SK-N-SH treated with all-trans-retinoic acid at 6 μM for 48 hours (cell line): ENCODE measurements around the gene GAK.

Source experiments
- ATAC-seq: fragments of 200-7000 bp; cut with Tn5 transposase; 3 replicates; pipeline ENCODE4 v1.9.1; 2020; ENCODE audit warnings: mild to moderate bottlenecking, moderate library complexity
- ARNTL ChIP-seq: fragments of 450-650 bp; formaldehyde crosslinking; IDR thresholded peaks from 2 replicates; pipeline ENCODE4 v1.5.0; 2020; ENCODE audit warnings: low read depth, mild to moderate bottlenecking, moderate library complexity, borderline replicate concordance
- BACH2 ChIP-seq: fragments of 250-450 bp; sonication (Bioruptor Pico); IDR thresholded peaks from 2 replicates; pipeline ENCODE4 v1.9.0; 2021; ENCODE audit warnings: mild to moderate bottlenecking, borderline replicate concordance
- CREB5 ChIP-seq: fragments of 250-450 bp; sonication (Bioruptor Pico); IDR thresholded peaks from 2 replicates; pipeline ENCODE4 v1.5.1; 2020; ENCODE audit warnings: low read depth, mild to moderate bottlenecking, moderate library complexity
- CSDC2 ChIP-seq: fragments of 250-450 bp; sonication (Bioruptor Pico); IDR thresholded peaks from 2 replicates; pipeline ENCODE4 v1.5.0; 2020; ENCODE audit warnings: mild to moderate bottlenecking, moderate library complexity
- CSRNP3 ChIP-seq: fragments of 250-450 bp; sonication (Bioruptor Pico); IDR thresholded peaks from 2 replicates; pipeline ENCODE4 v1.5.1; 2021; ENCODE audit warnings: mild to moderate bottlenecking, moderate library complexity
- ESRRG ChIP-seq: fragments of 250-450 bp; sonication (Bioruptor Pico); IDR thresholded peaks from 2 replicates; pipeline ENCODE4 v1.6.1; 2021; ENCODE audit warnings: mild to moderate bottlenecking
- GLIS3 ChIP-seq: fragments of 250-450 bp; sonication (Bioruptor Pico); IDR thresholded peaks from 2 replicates; pipeline ENCODE4 v1.5.0; 2020; ENCODE audit warnings: mild to moderate bottlenecking, moderate library complexity
- ISL1 ChIP-seq: fragments of 250-450 bp; sonication (Bioruptor Pico); IDR thresholded peaks from 2 replicates; pipeline ENCODE4 v2.1.2; 2022; ENCODE audit warnings: mild to moderate bottlenecking, moderate library complexity
- OSR1 ChIP-seq: fragments of 250-450 bp; sonication (Bioruptor Pico); IDR thresholded peaks from 2 replicates; pipeline ENCODE4 v1.8.0; 2022; ENCODE audit warnings: moderate library complexity, mild to moderate bottlenecking, inconsistent platforms
- POU6F1 ChIP-seq: fragments of 250-450 bp; sonication (Bioruptor Pico); IDR thresholded peaks from 2 replicates; pipeline ENCODE4 v1.8.0; 2021; ENCODE audit warnings: low read depth, mild to moderate bottlenecking, moderate library complexity, borderline replicate concordance
- PPARA ChIP-seq: fragments of 250-450 bp; sonication (Bioruptor Pico); IDR thresholded peaks from 2 replicates; pipeline ENCODE4 v1.5.0; 2020; ENCODE audit warnings: mild to moderate bottlenecking, borderline replicate concordance
- RARB ChIP-seq: fragments of 250-450 bp; sonication (Bioruptor Pico); IDR thresholded peaks from 2 replicates; pipeline ENCODE4 v1.8.0; 2021; ENCODE audit warnings: mild to moderate bottlenecking, moderate library complexity
- SNAI2 ChIP-seq: fragments of 250-450 bp; sonication (Bioruptor Pico); IDR thresholded peaks from 2 replicates; pipeline ENCODE4 v1.5.0; 2020; ENCODE audit warnings: mild to moderate bottlenecking, moderate library complexity
- TCF4 ChIP-seq: fragments of 250-450 bp; sonication (Bioruptor Pico); IDR thresholded peaks from 2 replicates; pipeline ENCODE4 v1.8.0; 2021; ENCODE audit warnings: mild to moderate bottlenecking, moderate library complexity, borderline replicate concordance
- TSHZ2 ChIP-seq: fragments of 250-450 bp; sonication (Bioruptor Pico); IDR thresholded peaks from 2 replicates; pipeline ENCODE4 v1.5.0; 2020; ENCODE audit warnings: mild to moderate bottlenecking, moderate library complexity
- ZC3H10 ChIP-seq: fragments of 250-450 bp; sonication (Bioruptor Pico); IDR thresholded peaks from 2 replicates; pipeline ENCODE4 v1.5.1; 2021; ENCODE audit warnings: mild to moderate bottlenecking, moderate library complexity
- ZFP30 ChIP-seq: fragments of 450-650 bp; formaldehyde crosslinking; IDR thresholded peaks from 2 replicates; pipeline ENCODE4 v1.5.0; 2022; ENCODE audit warnings: mild to moderate bottlenecking, moderate library complexity
- ZNF70 ChIP-seq: fragments of 450-650 bp; formaldehyde crosslinking; IDR thresholded peaks from 2 replicates; pipeline ENCODE4 v1.5.0; 2020; ENCODE audit warnings: mild to moderate bottlenecking, moderate library complexity
- ZNF8 ChIP-seq: fragments of 450-650 bp; formaldehyde crosslinking; IDR thresholded peaks from 2 replicates; pipeline ENCODE4 v1.5.0; 2020; ENCODE audit warnings: mild to moderate bottlenecking, moderate library complexity
- TF ChIP-seq, protein P1 (sequence below): fragments of 250-450 bp; sonication (Bioruptor Pico); IDR thresholded peaks from 2 replicates; pipeline ENCODE4 v1.8.0; 2020; ENCODE audit warnings: mild to moderate bottlenecking, moderate library complexity, borderline replicate concordance

GAK gene

GRCh38 chr4:877502-877901, 54.6 kb downstream of the GAK start:
- ATAC-seq: no peak

GRCh38 chr4:876780-877179, 55.3 kb downstream of the GAK start:
- TF ChIP-seq ZNF70 (no peak), CSDC2 (CRISPR knock-in tag) (no peak), OSR1 (CRISPR knock-in tag) (no peak), SNAI2 (CRISPR knock-in tag) (no peak), PPARA (CRISPR knock-in tag) (no peak), CSRNP3 (CRISPR knock-in tag) (no peak), ZNF8 (CRISPR knock-in tag) (no peak), ARNTL (CRISPR knock-in tag) (no peak), RARB (CRISPR knock-in tag) (no peak), GLIS3 (CRISPR knock-in tag) (no peak), CREB5 (CRISPR knock-in tag) (no peak), ESRRG (CRISPR knock-in tag) (no peak)
- TF ChIP-seq, protein P1, sequence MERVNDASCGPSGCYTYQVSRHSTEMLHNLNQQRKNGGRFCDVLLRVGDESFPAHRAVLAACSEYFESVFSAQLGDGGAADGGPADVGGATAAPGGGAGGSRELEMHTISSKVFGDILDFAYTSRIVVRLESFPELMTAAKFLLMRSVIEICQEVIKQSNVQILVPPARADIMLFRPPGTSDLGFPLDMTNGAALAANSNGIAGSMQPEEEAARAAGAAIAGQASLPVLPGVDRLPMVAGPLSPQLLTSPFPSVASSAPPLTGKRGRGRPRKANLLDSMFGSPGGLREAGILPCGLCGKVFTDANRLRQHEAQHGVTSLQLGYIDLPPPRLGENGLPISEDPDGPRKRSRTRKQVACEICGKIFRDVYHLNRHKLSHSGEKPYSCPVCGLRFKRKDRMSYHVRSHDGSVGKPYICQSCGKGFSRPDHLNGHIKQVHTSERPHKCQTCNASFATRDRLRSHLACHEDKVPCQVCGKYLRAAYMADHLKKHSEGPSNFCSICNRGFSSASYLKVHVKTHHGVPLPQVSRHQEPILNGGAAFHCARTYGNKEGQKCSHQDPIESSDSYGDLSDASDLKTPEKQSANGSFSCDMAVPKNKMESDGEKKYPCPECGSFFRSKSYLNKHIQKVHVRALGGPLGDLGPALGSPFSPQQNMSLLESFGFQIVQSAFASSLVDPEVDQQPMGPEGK (CRISPR knock-in tag): no peak
- ATAC-seq: peak; percentile 22; the same call in 1 of the 3 replicates

More at GRCh38 chr4:877502-877901, 54.6 kb downstream of the GAK start:
- TF ChIP-seq CREB5 (CRISPR knock-in tag) (no peak), ISL1 (CRISPR knock-in tag) (no peak), ZC3H10 (CRISPR knock-in tag) (no peak), POU6F1 (CRISPR knock-in tag) (no peak), ZNF70 (no peak), CSDC2 (CRISPR knock-in tag) (no peak), BACH2 (CRISPR knock-in tag) (no peak)
- TF ChIP-seq, protein P1 (CRISPR knock-in tag): no peak

- ATAC-seq: no peak
- TF ChIP-seq ZNF70 (no peak), ZC3H10 (CRISPR knock-in tag) (no peak), OSR1 (CRISPR knock-in tag) (no peak), TSHZ2 (CRISPR knock-in tag) (no peak), ARNTL (CRISPR knock-in tag) (no peak), ESRRG (CRISPR knock-in tag) (no peak), TCF4 (CRISPR knock-in tag) (no peak), CREB5 (CRISPR knock-in tag) (no peak), ZFP30 (CRISPR knock-in tag) (no peak)
- TF ChIP-seq, protein P1 (CRISPR knock-in tag): no peak
These were observed 56.2 kb downstream of the GAK start for GRCh38 chr4:875818-876423.
